GM12891 (cell line): ENCODE measurements around the gene SERPINI1.

Source experiments
- PAX5 ChIP-seq: IDR thresholded peaks from 2 replicates; pipeline ENCODE4 v1.6.1; 2011; ENCODE audit warnings: low read length, moderate library complexity, mild to moderate bottlenecking; ENCODE audit not compliant: insufficient read depth, severe bottlenecking
- POLR2A ChIP-seq: IDR thresholded peaks from 2 replicates; pipeline ENCODE4 v1.6.1; 2011; ENCODE audit warnings: low read depth, low read length, control low read depth
- POLR2AphosphoS5 ChIP-seq: IDR thresholded peaks from 2 replicates; pipeline ENCODE4 v1.6.1; 2011; ENCODE audit warnings: low read depth, low read length, control low read depth
- SPI1 ChIP-seq: IDR thresholded peaks from 2 replicates; pipeline ENCODE4 v1.6.1; 2011; ENCODE audit warnings: low read depth, low read length, control low read depth
- TAF1 ChIP-seq: IDR thresholded peaks from 2 replicates; pipeline ENCODE4 v1.6.1; 2011; ENCODE audit warnings: low read depth, low read length, control low read depth

DNA sequence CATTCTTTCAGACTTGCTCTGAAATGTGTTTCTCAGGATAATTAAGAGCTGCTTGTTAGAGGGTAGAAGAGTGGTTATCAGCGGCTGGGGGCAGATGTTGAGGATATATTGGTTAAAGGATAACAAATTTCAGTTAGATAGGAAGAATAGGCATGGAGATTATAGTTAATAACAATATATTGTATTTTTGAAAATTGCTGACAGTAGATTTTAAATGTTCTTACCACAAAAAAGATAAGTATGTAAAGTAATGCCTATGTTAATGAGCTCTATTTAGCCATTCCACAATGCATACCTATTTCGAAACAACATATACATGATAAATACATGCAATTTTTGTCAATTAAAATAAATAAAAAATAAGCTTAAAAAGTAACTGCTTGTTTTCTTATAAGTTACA, 123.3 kb downstream of the SERPINI1 start:
- TF ChIP-seq SPI1 (no peak), POLR2A (no peak), TAF1 (no peak), POLR2AphosphoS5 (no peak), PAX5 (no peak)
